Lower leg skin (tissue), 3 donors: ENCODE results near the gene MOGAT2.

Experiments used
- CTCF ChIP-seq, 3 donors: fragments of 450-650 bp; IDR thresholded peaks; one replicate each; pipeline ENCODE4 v1.5.1; 2016; ENCODE audit warnings: antibody characterized with exemption in 3 of 3, mild to moderate bottlenecking in 3 of 3, moderate library complexity in 2 of 3
- POLR2A ChIP-seq, 2 donors: fragments of 450-650 bp; IDR thresholded peaks; one replicate each; pipeline ENCODE4 v1.6.1; 2016 to 2017; ENCODE audit warnings: antibody characterized with exemption in 2 of 2, mild to moderate bottlenecking in 1 of 2, moderate library complexity in 1 of 2

GRCh38 chr11:75691804-75692203 is 25.8 kb upstream of the MOGAT2 start:
- TF ChIP-seq CTCF (IDR thresholded peaks at IDR 0.05) (no peak), POLR2A (IDR thresholded peaks at IDR 0.05) (no peak)
